COLO829 (cell line): Measurements from ENCODE around the gene MLC1.

Experiments
- DNase-seq: peaks from one replicate; pipeline ENCODE4 v3.0.0; 2012; ENCODE audit warnings: low spot score

MLC1 gene

GRCh38 chr22:50035131-50035881 lies 49.9 kb downstream of the MLC1 start:
- no peak for DNase-seq

GRCh38 chr22:50034126-50035081 lies 50.8 kb downstream of the MLC1 start:
- no peak for DNase-seq

- DNase-seq: no peak
Observed at GRCh38 chr22:50032941-50033601, 52.2 kb downstream of the MLC1 start.

- DNase-seq: no peak
Observed at GRCh38 chr22:50032109-50032871, 52.9 kb downstream of the MLC1 start.

GRCh38 chr22:50031189-50032091 lies 53.8 kb downstream of the MLC1 start:
- DNase-seq: no peak

- peak; percentile 82 for DNase-seq
Observed at GRCh38 chr22:50030297-50031188, 54.7 kb downstream of the MLC1 start.

- peak; percentile 71 for DNase-seq
Observed at GRCh38 chr22:50027639-50028537, 57.3 kb downstream of the MLC1 start.

GRCh38 chr22:50025993-50026392 lies 59.2 kb downstream of the MLC1 start:
- DNase-seq: no peak

- DNase-seq: no peak
Observed at GRCh38 chr22:50022171-50022819, 62.9 kb downstream of the MLC1 start.

GRCh38 chr22:50020606-50021005 lies 64.6 kb downstream of the MLC1 start:
- no peak for DNase-seq

- DNase-seq: no peak
Observed at GRCh38 chr22:50019316-50019715, 65.9 kb downstream of the MLC1 start.

GRCh38 chr22:50018608-50019285 lies 66.5 kb downstream of the MLC1 start:
- DNase-seq: no peak

GRCh38 chr22:50017701-50018224 lies 67.5 kb downstream of the MLC1 start:
- no peak for DNase-seq

- DNase-seq: no peak
Observed at GRCh38 chr22:50016988-50017700, 68.1 kb downstream of the MLC1 start.

- DNase-seq: no peak
Observed at GRCh38 chr22:50016308-50016987, 68.8 kb downstream of the MLC1 start.
